ENCODE data around the gene SLC5A10.
"Not testable (repeated sequence)": the region's sequence is repeated elsewhere in the genome, so short reads cannot be mapped to it uniquely, and the experiment has no call there.

GRCh38 chr17:19031729-19032128, 79.8 kb downstream of the SLC5A10 start:
- TF ChIP-seq, protein P1, sequence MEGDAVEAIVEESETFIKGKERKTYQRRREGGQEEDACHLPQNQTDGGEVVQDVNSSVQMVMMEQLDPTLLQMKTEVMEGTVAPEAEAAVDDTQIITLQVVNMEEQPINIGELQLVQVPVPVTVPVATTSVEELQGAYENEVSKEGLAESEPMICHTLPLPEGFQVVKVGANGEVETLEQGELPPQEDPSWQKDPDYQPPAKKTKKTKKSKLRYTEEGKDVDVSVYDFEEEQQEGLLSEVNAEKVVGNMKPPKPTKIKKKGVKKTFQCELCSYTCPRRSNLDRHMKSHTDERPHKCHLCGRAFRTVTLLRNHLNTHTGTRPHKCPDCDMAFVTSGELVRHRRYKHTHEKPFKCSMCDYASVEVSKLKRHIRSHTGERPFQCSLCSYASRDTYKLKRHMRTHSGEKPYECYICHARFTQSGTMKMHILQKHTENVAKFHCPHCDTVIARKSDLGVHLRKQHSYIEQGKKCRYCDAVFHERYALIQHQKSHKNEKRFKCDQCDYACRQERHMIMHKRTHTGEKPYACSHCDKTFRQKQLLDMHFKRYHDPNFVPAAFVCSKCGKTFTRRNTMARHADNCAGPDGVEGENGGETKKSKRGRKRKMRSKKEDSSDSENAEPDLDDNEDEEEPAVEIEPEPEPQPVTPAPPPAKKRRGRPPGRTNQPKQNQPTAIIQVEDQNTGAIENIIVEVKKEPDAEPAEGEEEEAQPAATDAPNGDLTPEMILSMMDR (conservative IDR thresholded peaks at IDR 0.05): peak; percentile 66
- TF ChIP-seq EZH2 (IDR thresholded peaks at IDR 0.05; ENCODE audit: low read depth): not testable (repeated sequence)
